ENCODE data around the gene ATP13A4. TPM values are rescaled to one million over a fixed set of nuclear protein-coding genes. Genes with fewer than 3 reads are reported as not detected.

ATP13A4 gene
- total and polyA plus RNA-seq, 7 donors = 0.10 to 0.36 (median 0.22) TPM; not detected in 3

DNA sequence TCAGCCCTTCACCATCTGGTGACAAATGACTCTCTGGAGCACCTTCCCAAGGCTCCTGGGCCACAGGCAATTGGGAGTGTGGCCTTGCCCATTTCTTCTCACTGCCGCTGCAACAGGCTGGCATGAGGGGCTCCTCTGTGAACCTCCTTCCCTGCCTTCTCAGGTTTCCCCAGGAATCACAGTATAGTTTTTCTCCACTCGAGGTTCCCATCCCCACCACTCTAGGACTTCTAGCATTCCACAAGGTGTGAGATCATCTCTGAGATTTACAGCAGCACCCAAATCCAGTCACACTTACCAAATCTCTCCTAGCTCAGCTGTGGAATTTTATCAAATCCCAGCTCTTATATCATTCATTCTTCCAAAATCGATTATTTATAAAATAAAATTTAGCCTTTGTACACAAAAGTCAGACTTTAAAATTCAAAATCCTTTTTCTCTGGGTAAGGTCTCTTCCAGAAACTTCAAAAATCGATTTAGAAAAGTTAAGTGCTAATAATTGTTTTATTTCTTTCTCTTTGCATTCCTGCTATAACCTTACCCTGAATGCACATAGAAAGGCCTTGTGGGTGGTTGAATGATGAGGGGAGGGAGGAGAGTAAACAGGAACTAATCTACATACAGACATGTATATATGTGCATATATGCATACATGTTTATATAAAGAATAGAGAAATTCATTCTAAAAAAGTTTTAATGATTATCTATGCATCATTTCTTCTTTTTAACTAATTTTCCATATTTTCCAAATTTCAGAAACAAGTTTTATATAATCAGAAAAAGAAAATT is 18.9 kb upstream of the ATP13A4 start:
- H3K36me3 ChIP-seq (ENCODE audit: insufficient read depth in 1 of 2, low read depth in 1 of 2) = no peaks in the 10 kb centered on the region
- TF ChIP-seq, protein P1, sequence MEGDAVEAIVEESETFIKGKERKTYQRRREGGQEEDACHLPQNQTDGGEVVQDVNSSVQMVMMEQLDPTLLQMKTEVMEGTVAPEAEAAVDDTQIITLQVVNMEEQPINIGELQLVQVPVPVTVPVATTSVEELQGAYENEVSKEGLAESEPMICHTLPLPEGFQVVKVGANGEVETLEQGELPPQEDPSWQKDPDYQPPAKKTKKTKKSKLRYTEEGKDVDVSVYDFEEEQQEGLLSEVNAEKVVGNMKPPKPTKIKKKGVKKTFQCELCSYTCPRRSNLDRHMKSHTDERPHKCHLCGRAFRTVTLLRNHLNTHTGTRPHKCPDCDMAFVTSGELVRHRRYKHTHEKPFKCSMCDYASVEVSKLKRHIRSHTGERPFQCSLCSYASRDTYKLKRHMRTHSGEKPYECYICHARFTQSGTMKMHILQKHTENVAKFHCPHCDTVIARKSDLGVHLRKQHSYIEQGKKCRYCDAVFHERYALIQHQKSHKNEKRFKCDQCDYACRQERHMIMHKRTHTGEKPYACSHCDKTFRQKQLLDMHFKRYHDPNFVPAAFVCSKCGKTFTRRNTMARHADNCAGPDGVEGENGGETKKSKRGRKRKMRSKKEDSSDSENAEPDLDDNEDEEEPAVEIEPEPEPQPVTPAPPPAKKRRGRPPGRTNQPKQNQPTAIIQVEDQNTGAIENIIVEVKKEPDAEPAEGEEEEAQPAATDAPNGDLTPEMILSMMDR (IDR thresholded peaks at IDR 0.05) = no peak
- 59 to 64% (median 63%) methylated on average over 4 of the region's 4 CpGs for WGBS, 3 donors
- no peaks in the 10 kb centered on the region for H3K9me3 ChIP-seq
- no peaks in the 10 kb centered on the region for H3K27me3 ChIP-seq (ENCODE audit: insufficient read depth in 3 of 3, low read length in 2 of 3)
- H3K4me3 ChIP-seq = no peak overlapping the region
- no peak for DNase-seq
- no peak for ATAC-seq
- H3K27ac ChIP-seq = no peak overlapping the region
- no peaks in the 10 kb centered on the region for H3K4me1 ChIP-seq
- intact Hi-C loops (cut with DNase I) = loop anchor here (2.0 to 5.0 kb wide), 6 partner anchors 111 to 1006 kb away; no protein-coding TSS in a partner anchor

- DNase-seq = peak; percentile 37 to 52
- TF ChIP-seq, protein P1 (IDR thresholded peaks at IDR 0.05) = peak; percentile 84
Observed at GRCh38 chr3:193572426-193572908, 17.8 kb upstream of the ATP13A4 start.

DNA sequence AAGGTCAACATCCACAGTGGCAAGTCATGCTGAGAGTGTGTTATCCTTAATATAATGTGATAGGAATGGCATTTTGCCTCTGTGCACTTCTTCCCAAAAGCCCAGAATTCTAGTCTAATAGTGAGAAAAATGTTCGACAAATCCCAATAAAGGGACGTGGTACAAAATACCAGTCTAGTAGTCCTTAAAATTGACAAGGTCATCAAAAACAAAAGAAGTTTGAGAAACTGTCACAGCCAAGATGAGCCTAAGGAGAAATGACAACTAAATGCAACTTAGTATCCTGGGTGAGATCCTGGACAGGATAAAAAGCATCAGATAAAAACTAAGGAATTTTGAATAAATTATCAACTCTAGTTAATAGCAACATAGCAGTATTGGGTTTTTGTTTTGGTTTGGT is 14.4 kb upstream of the ATP13A4 start:
- Histone ChIP-seq H3K27ac (no peak overlapping the region), H3K4me1 (no peaks in the 10 kb centered on the region), H3K4me3 (no peak overlapping the region), H3K27me3 (ENCODE audit: insufficient read depth in 3 of 3, low read length in 2 of 3) (no peaks in the 10 kb centered on the region), H3K9me3 (no peaks in the 10 kb centered on the region), H3K36me3 (ENCODE audit: insufficient read depth in 1 of 2, low read depth in 1 of 2) (no peaks in the 10 kb centered on the region)
- WGBS, 3 donors = 76 to 85% (median 83%) methylated on average over 2 of the region's 2 CpGs
- ATAC-seq = no peak
- no peak for DNase-seq
- intact Hi-C loops (cut with DNase I) = loop anchor here in 1 of 2 donors (5.0 kb wide), 1 partner anchor 107 kb away; no protein-coding TSS in a partner anchor
- TF ChIP-seq, protein P1 (IDR thresholded peaks at IDR 0.05) = no peak

More at GRCh38 chr3:193572426-193572908, 17.8 kb upstream of the ATP13A4 start:
- peak; percentile 63 to 83 (median 68) for ATAC-seq
- H3K4me3 ChIP-seq = no peak overlapping the region
- H3K9me3 ChIP-seq = no peaks in the 10 kb centered on the region
- 6 to 11% (median 6%) methylated on average over 10 of the region's 10 CpGs for WGBS, 3 donors
- no peaks in the 10 kb centered on the region for H3K4me1 ChIP-seq
- no peaks in the 10 kb centered on the region for H3K36me3 ChIP-seq (ENCODE audit: insufficient read depth in 1 of 2, low read depth in 1 of 2)
- H3K27ac ChIP-seq = no peak overlapping the region
- intact Hi-C loops (cut with DNase I) = loop anchor here (2.0 to 5.0 kb wide), 6 partner anchors 110 to 1005 kb away; no protein-coding TSS in a partner anchor
- H3K27me3 ChIP-seq (ENCODE audit: insufficient read depth in 3 of 3, low read length in 2 of 3) = no peaks in the 10 kb centered on the region

GRCh38 chr3:193564012-193564411 is 9.3 kb upstream of the ATP13A4 start:
- Histone ChIP-seq H3K4me1 (no peaks in the 10 kb centered on the region), H3K27ac (no peak overlapping the region), H3K36me3 (ENCODE audit: insufficient read depth in 1 of 2, low read depth in 1 of 2) (no peaks in the 10 kb centered on the region), H3K27me3 (ENCODE audit: insufficient read depth in 3 of 3, low read length in 2 of 3) (no peaks in the 10 kb centered on the region), H3K4me3 (no peak overlapping the region), H3K9me3 (no peaks in the 10 kb centered on the region)
- 67 to 81% (median 78%) methylated on average over 1 of the region's 1 CpG for WGBS, 3 donors
- intact Hi-C loops (cut with DNase I) = no loop called here
- TF ChIP-seq, protein P1 (IDR thresholded peaks at IDR 0.05) = no peak
- DNase-seq (no peak), ATAC-seq (no peak)

Data from psoas muscle (tissue), 8 donors.